ACC112 (cell line): ENCODE data around the gene ROBO4.

Experiments
- H2AFZ ChIP-seq: fragments of 200-600 bp; sonication (generic); one replicate; pipeline ENCODE4 v1.6.0; 2017; ENCODE audit warnings: antibody characterized with exemption, low read length; ENCODE audit not compliant: unreplicated experiment
- H3K27ac ChIP-seq: fragments of 200-600 bp; sonication (generic); 2 replicates; pipeline ENCODE4 v1.5.1; 2014; ENCODE audit warnings: low read depth, mild to moderate bottlenecking, antibody characterized with exemption, low read length, moderate library complexity
- H3K27me3 ChIP-seq: fragments of 200-600 bp; sonication (generic); 2 replicates; pipeline ENCODE4 v1.6.1; 2014; ENCODE audit warnings: mild to moderate bottlenecking, antibody characterized with exemption, low read length, moderate library complexity, mixed read lengths; ENCODE audit not compliant: insufficient read depth
- H3K36me3 ChIP-seq: fragments of 200-600 bp; sonication (generic); 2 replicates; pipeline ENCODE4 v1.6.1; 2016; ENCODE audit warnings: mild to moderate bottlenecking, antibody characterized with exemption, low read length, moderate library complexity, mixed read lengths; ENCODE audit not compliant: insufficient read depth
- H3K4me1 ChIP-seq: fragments of 200-600 bp; sonication (generic); one replicate; pipeline ENCODE4 v1.6.1; 2016; ENCODE audit warnings: low read length, mixed read lengths; ENCODE audit not compliant: insufficient read depth, unreplicated experiment, control insufficient read depth
- H3K4me3 ChIP-seq: fragments of 200-600 bp; sonication (generic); 2 replicates; pipeline ENCODE4 v1.5.1; 2014; ENCODE audit warnings: mild to moderate bottlenecking, low read depth, low read length
- H3K79me2 ChIP-seq: fragments of 200-600 bp; sonication (generic); one replicate; pipeline ENCODE4 v1.6.0; 2016; ENCODE audit warnings: low read length; ENCODE audit not compliant: control insufficient read depth, unreplicated experiment, insufficient read depth

ROBO4 gene

DNA sequence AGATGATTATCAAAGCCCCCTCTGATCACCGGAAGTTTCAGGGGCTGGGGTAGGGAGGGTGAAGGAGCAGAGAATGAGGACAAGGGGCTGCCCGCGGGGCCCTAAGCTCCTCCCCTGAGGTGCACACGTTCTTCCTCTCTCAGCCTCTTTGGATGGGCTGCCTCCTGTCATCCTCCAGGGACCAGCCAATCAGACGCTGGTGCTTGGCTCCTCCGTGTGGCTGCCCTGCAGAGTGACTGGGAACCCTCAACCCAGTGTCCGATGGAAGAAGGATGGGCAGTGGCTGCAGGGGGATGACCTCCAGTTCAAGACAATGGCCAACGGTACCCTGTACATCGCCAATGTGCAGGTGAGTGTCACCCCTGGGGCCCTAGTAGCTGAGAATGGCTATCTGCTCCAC lies 24.9 kb downstream of the ROBO4 start:
- Histone ChIP-seq H3K4me3 (no peak overlapping the region), H3K27ac (no peak overlapping the region), H3K36me3 (no peaks in the 10 kb centered on the region), H3K4me1 (peaks cover 10% of the 10 kb centered on the region), H3K79me2 (no peaks in the 10 kb centered on the region), H3K27me3 (peaks cover 59% of the 10 kb centered on the region), H2AFZ (no peak overlapping the region)

DNA sequence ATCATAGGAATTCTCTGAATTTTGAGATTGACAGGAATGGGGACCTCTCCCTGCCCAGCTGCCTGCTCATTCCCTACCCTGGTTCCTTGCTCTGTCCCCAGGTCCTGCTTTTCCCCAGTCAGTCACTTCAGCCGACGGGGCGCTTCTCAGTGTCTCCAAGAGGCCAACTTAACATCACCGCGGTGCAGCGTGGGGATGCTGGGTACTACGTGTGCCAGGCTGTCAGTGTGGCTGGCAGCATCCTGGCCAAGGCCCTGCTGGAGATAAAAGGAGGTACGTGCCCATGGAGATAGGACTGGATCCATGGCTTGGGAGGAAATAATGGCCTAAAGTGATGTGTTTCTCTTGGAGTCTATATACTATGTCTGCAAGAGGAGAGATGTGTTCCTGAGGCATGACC lies 25.4 kb downstream of the ROBO4 start:
- H3K4me1 ChIP-seq: peaks cover 8% of the 10 kb centered on the region
- H3K36me3 ChIP-seq: no peaks in the 10 kb centered on the region
- no peak overlapping the region for H3K27ac ChIP-seq
- no peak overlapping the region for H3K4me3 ChIP-seq
- no peaks in the 10 kb centered on the region for H3K79me2 ChIP-seq
- H2AFZ ChIP-seq: no peak overlapping the region
- peaks cover 64% of the 10 kb centered on the region for H3K27me3 ChIP-seq

DNA sequence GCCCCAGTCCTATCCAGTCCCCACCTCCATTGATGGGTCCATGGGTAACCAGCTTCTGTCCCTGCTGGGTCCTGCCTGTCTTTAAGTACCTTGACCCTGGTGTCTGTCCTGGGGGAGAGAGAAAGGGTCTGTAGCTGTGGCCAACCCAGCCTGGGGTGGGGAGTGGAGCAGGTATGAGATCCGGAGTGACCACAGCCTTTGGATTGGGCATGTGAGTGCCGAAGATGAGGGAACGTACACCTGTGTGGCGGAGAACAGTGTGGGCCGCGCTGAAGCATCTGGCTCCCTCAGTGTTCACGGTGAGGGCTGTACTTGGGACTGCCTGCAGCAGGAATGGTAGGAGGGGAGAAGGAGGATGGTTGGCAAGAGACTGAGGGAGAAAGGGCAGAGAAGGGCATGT lies 27.2 kb downstream of the ROBO4 start:
- Histone ChIP-seq H3K79me2 (no peaks in the 10 kb centered on the region), H2AFZ (no peak overlapping the region), H3K36me3 (no peaks in the 10 kb centered on the region), H3K4me3 (no peak overlapping the region), H3K4me1 (peaks cover 12% of the 10 kb centered on the region), H3K27ac (no peak overlapping the region), H3K27me3 (peaks cover 81% of the 10 kb centered on the region)

DNA sequence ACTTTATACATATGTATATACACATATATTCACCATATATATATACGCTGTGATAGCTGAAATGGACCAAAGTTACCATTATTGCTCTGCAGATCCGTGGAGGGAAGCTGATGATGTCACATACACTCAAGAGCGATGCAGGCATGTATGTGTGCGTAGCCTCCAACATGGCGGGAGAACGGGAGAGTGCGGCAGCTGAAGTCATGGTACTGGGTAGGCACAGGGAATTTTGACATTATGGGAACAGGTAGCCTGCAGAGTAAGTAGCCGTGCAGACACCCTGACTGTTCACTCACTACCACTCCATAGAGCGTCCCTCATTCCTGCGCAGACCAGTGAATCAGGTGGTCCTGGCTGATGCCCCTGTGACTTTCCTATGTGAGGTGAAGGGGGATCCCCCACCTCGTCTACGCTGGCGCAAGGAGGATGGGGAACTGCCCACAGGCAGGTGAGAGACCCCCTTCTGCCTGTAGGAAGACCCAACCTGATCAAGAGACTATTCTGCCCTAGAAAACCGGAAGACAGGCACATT lies 27.7 kb downstream of the ROBO4 start:
- Histone ChIP-seq H3K4me3 (no peak overlapping the region), H3K79me2 (no peaks in the 10 kb centered on the region), H3K36me3 (no peaks in the 10 kb centered on the region), H3K27me3 (peaks cover 86% of the 10 kb centered on the region), H3K4me1 (peaks cover 13% of the 10 kb centered on the region), H2AFZ (no peak overlapping the region), H3K27ac (no peak overlapping the region)

DNA sequence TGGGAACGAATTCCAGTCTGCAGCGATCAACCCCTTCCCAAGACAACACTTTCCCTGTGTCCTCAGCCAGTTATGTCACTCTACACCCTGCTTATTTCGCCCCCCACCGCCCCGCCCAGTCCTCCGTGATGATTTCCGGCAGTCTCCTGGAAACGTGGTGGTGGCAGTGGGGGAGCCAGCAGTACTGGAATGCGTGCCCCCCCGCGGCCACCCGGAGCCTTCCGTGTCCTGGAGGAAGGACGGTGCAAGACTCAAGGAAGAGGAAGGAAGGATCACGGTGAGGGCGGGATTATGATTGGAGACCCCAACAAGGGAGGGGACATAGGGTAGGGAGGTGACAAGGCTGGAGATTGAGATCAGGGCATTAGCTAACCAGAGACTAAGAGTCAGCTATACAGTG lies 28.3 kb downstream of the ROBO4 start:
- H3K79me2 ChIP-seq: no peaks in the 10 kb centered on the region
- H3K27ac ChIP-seq: no peak overlapping the region
- peaks cover 13% of the 10 kb centered on the region for H3K4me1 ChIP-seq
- H2AFZ ChIP-seq: no peak overlapping the region
- peaks cover 92% of the 10 kb centered on the region for H3K27me3 ChIP-seq
- H3K4me3 ChIP-seq: no peak overlapping the region
- H3K36me3 ChIP-seq: no peaks in the 10 kb centered on the region

DNA sequence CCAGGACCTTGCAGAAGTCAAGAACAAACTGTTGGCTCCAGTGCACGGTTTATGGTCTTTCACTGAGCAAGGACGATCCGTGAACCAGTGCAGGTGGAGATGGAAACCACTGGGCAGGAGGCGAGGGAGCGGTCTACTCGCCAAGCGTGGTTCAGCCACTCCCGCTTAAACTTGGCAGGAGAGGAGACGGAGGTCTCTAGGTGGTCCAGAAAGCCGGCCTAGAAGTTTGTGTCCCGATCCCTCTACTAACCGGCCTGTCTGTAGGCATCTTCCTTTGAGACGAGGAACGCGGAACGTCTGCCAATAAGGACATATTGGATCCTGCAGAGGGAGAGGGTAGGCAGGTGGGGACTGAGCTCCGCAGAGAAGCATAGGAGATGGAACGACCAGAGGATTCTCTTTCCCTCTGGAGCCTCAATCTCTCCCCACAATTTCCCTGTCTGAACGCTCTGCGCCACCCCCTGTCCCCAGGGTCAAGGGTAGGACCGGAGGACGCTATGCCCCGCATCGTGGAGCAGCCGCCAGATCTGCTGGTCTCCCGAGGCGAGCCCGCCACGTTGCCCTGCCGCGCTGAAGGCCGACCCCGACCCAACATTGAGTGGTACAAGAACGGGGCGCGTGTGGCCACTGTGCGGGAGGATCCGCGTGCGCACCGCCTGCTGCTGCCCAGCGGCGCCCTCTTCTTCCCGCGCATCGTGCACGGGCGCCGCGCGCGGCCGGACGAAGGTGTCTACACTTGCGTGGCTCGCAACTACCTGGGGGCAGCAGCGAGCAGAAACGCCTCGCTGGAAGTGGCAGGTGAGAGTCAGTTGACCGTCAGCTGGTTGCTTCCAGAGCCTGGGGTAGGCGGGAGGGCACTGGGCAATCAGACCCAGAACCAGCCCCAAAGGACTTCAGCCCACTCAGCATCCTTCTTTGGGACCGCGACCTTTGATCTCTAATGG lies 29.1 kb downstream of the ROBO4 start:
- Histone ChIP-seq H3K4me1 (peaks cover 13% of the 10 kb centered on the region), H3K4me3 (0 out of 2 replicates have a peak overlapping the region, but pooled peaks have one; percentile 15), H3K27me3 (peaks cover 96% of the 10 kb centered on the region), H3K27ac (no peak overlapping the region), H2AFZ (no peak overlapping the region), H3K79me2 (no peaks in the 10 kb centered on the region), H3K36me3 (no peaks in the 10 kb centered on the region)

DNA sequence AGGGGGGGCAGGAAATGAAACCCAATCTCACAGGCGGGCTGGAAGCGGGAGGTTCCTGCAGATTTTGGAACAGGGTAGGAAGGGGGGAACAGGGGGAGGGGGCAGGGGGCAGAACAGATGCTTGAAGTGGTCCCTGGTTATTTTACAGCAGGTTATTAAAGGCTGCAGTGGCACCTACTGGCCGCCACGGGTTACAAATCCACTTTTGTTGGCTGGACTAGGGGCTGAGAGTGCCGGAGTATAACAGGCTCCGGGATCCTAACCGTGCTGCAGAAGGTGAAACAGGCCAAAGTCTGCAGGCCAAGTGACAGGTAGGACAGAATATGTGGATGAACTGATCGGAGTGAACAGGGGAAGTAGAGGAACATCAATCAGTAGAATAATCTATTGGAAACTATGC lies 30.0 kb downstream of the ROBO4 start:
- no peak overlapping the region for H2AFZ ChIP-seq
- no peaks in the 10 kb centered on the region for H3K79me2 ChIP-seq
- no peak overlapping the region for H3K4me3 ChIP-seq
- H3K27me3 ChIP-seq: peaks cover 98% of the 10 kb centered on the region
- H3K36me3 ChIP-seq: no peaks in the 10 kb centered on the region
- H3K4me1 ChIP-seq: peaks cover 13% of the 10 kb centered on the region
- H3K27ac ChIP-seq: no peak overlapping the region

DNA sequence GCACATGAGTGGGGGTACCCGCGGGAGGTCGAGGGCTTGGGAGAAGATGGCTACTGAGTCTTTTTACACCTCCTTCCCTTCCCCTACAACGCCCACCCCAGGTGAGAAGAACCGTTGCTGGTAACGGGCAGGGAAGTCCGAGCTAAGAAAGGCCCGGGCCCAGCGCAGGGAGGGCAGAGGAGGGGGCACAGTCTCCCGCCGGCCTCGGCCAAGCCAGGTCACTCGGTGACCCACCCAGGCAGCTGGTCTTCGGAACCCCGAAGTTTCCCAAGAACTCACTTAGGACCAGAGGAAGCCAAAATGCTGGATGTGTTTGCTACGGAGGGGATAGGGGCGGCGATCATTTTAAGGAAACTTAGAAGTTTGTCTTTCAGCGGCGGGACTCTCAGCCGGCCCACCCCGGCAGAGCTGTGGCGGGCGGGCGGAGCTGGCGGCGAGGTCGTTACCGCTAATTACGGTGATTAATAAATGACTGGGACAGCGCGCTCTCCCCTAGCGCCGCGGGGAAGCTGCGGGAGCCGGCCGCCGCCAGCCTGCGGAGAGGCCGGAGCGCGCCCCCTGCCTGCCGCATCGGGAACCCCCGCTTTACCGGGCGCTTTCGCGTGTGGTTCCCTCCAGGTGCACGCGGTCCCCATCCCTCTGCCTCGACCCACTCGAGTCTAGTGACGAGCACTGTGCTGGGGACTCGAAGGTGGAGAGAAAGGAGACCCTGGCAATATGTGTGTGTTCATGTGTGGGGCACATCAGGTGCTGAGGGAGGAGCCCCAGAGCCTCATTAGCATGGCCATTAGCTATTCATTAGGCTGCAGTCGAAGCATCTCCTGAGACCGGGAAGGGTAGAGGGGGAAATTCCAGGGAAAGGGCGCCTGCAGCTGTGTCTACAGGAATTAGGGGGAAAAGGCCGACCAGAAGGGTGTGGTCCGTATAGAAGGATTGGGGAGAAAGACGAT lies 31.5 kb downstream of the ROBO4 start:
- peak overlapping the region; percentile 67 for H3K4me3 ChIP-seq
- H3K36me3 ChIP-seq: no peaks in the 10 kb centered on the region
- peaks cover 13% of the 10 kb centered on the region for H3K4me1 ChIP-seq
- no peak overlapping the region for H2AFZ ChIP-seq
- H3K27ac ChIP-seq: no peak overlapping the region
- H3K27me3 ChIP-seq: peaks cover 99% of the 10 kb centered on the region
- no peaks in the 10 kb centered on the region for H3K79me2 ChIP-seq

DNA sequence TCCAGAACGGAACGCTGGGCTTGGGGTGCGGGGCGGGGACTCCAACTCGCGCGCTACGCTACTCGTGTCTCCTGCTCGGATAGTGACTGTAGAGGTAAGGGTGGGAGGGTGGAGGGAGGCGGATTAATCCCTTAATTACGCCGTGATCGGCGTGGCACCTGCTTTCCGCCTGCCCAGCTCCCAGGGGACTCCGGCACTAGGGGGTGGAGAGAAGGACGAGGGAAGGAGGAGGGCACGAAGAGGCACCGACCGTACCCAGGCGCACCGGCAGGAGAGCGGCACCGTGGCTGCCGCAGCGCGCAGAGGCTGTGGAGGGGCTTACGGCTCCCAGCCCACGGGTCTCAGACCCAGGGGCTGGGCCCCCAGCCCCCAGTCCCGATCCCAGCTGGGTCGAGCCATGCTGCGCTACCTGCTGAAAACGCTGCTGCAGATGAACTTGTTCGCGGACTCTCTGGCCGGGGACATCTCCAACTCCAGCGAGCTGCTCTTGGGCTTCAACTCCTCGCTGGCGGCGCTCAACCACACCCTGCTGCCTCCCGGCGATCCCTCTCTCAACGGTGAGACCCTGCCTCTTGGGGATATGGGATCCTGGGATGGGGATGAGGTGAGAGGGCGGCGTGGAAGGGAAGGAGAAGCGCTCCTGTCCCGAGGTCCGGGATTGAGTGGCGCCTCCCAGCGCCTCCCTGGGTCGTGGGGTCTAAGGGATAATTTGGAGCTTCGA lies 32.3 kb downstream of the ROBO4 start, which contains the start of gene ROBO3:
ROBO3 (plus strand) TSS at position 252 of the 721 bp plus-strand sequence; CDS start at position 398, 146 bp downstream.
- Histone ChIP-seq H3K27me3 (peaks cover 99% of the 10 kb centered on the region), H2AFZ (no peak within 1 kb of the TSS), H3K4me3 (peak within 1 kb of the TSS; percentile 67), H3K79me2 (no peaks in the 10 kb centered on the region), H3K36me3 (no peaks in the 10 kb centered on the region), H3K4me1 (peaks cover 13% of the 10 kb centered on the region), H3K27ac (no peak within 1 kb of the TSS)

DNA sequence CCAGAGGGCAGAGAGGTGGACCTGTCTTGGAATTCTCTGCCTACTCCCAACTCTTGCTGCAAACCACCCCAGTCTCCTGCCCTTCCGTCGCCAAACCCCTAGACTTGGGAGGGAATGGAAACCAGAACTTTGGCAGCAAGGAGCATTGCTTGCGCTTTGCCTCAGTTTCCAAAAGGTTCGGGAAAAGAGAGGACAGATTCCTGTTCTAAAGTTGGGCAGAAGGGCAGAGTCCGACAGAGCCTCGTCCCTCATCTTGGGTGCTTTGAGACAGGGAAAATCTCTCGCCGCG lies 32.8 kb downstream of the ROBO4 start:
- H3K4me3 ChIP-seq: peak overlapping the region; percentile 67
- no peak overlapping the region for H2AFZ ChIP-seq
- no peak overlapping the region for H3K27ac ChIP-seq
- H3K79me2 ChIP-seq: no peaks in the 10 kb centered on the region
- H3K4me1 ChIP-seq: peaks cover 13% of the 10 kb centered on the region
- no peaks in the 10 kb centered on the region for H3K36me3 ChIP-seq
- peaks cover 95% of the 10 kb centered on the region for H3K27me3 ChIP-seq
